K562 (cell line): ENCODE data around the gene TMC6. TPM values are rescaled to one million over a fixed set of nuclear protein-coding genes. Genes with fewer than 3 reads are reported as not detected.

Experiments used
- BRF2 ChIP-seq: IDR thresholded peaks from 3 replicates; pipeline ENCODE4 v1.6.1; 2011; ENCODE audit warnings: borderline replicate concordance, mild to moderate bottlenecking; ENCODE audit not compliant: insufficient read length, insufficient read depth
- DACH1 ChIP-seq: fragments of 450-650 bp; IDR thresholded peaks from 2 replicates; pipeline ENCODE4 v1.6.1; 2018; ENCODE audit not compliant: partially characterized antibody
- E2F6 ChIP-seq, 2 experiments: IDR thresholded peaks; 2 replicates each; pipeline ENCODE4 v1.6.1; 2011; ENCODE audit warnings: borderline replicate concordance in 1 of 2, control low read depth in 1 of 2, low read depth in 1 of 2, low read length in 1 of 2, mild to moderate bottlenecking in 1 of 2, mixed read lengths in 1 of 2, moderate library complexity in 1 of 2; ENCODE audit not compliant: insufficient read depth in 1 of 2, insufficient read length in 1 of 2, poor library complexity in 1 of 2, severe bottlenecking in 1 of 2; ENCODE audit errors: extremely low read depth in 1 of 2
- IRF2 ChIP-seq: sonication (generic); formaldehyde crosslinking; IDR thresholded peaks from 2 replicates; pipeline ENCODE4 v1.8.1; 2022; ENCODE audit warnings: mild to moderate bottlenecking, missing genetic modification reagents
- KAT2B ChIP-seq: IDR thresholded peaks from one replicate; pipeline ENCODE4 v1.6.1; 2012; ENCODE audit warnings: low read depth, mild to moderate bottlenecking, control low read depth, inconsistent platforms, low read length, moderate library complexity
- MAFG ChIP-seq: fragments of 450-650 bp; conservative IDR thresholded peaks from 2 replicates; pipeline ENCODE4 v1.6.1; 2016; ENCODE audit warnings: missing genetic modification characterization, missing compliant biosample characterization
- MAZ ChIP-seq, 2 experiments: fragments of 450-650 bp in 1 of 2; sonication (generic) in 1 of 2; formaldehyde crosslinking; IDR thresholded peaks in 1 of 2; conservative IDR thresholded peaks in 1 of 2; 2 replicates each; pipeline versions ENCODE4 v1.4.0 to v1.5.0; 2020; ENCODE audit warnings: mild to moderate bottlenecking in 1 of 2, missing genetic modification reagents in 1 of 2
- NR4A1 ChIP-seq, 2 experiments: fragments of 250-450 bp in 1 of 2; fragments of 450-650 bp in 1 of 2; sonication (Bioruptor Pico) in 1 of 2; IDR thresholded peaks; 2 replicates each; pipeline versions ENCODE4 v1.4.0 to v1.6.1; 2016 to 2020; ENCODE audit warnings: mild to moderate bottlenecking in 2 of 2, missing compliant biosample characterization in 1 of 2, missing genetic modification characterization in 1 of 2, moderate library complexity in 1 of 2
- RB1 ChIP-seq: fragments of 450-650 bp; IDR thresholded peaks from 2 replicates; pipeline ENCODE4 v1.6.1; 2017; ENCODE audit warnings: low read depth, mild to moderate bottlenecking
- SMARCA4 ChIP-seq: fragments of 450-650 bp; IDR thresholded peaks from 2 replicates; pipeline ENCODE4 v1.6.1; 2016
- TGIF2 ChIP-seq: sonication (generic); formaldehyde crosslinking; IDR thresholded peaks from 2 replicates; pipeline ENCODE4 v1.8.1; 2022; ENCODE audit warnings: mild to moderate bottlenecking, missing genetic modification reagents, moderate library complexity
- ZMIZ1 ChIP-seq, 2 experiments: fragments of 150-350 bp in 1 of 2; IDR thresholded peaks; 2 replicates each; pipeline ENCODE4 v1.6.1; 2012 to 2016; ENCODE audit warnings: low read depth in 2 of 2, low read length in 2 of 2, mild to moderate bottlenecking in 1 of 2, moderate library complexity in 1 of 2
- ZNF124 ChIP-seq: sonication (generic); formaldehyde crosslinking; IDR thresholded peaks from 2 replicates; pipeline ENCODE4 v1.8.1; 2022; ENCODE audit warnings: missing genetic modification reagents
- ZNF175 ChIP-seq: fragments of 200-800 bp; sonication (Bioruptor generic); IDR thresholded peaks from 2 replicates; pipeline ENCODE4 v1.6.1; 2016; ENCODE audit warnings: low read depth, mild to moderate bottlenecking, missing genetic modification characterization, missing compliant biosample characterization
- ZNF584 ChIP-seq: fragments of 200-800 bp; sonication (Bioruptor generic); IDR thresholded peaks from 2 replicates; pipeline ENCODE4 v1.6.1; 2016; ENCODE audit warnings: low read depth, mild to moderate bottlenecking, missing genetic modification characterization, missing compliant biosample characterization
- ZNF740 ChIP-seq, 3 experiments: fragments of 200-800 bp in 1 of 3; sonication (Bioruptor generic) in 1 of 3; sonication (generic) in 1 of 3; formaldehyde crosslinking in 1 of 3; IDR thresholded peaks; 2 replicates each; pipeline versions ENCODE4 v1.6.1 to v1.8.0; 2016 to 2022; ENCODE audit warnings: mild to moderate bottlenecking in 2 of 3, missing compliant biosample characterization in 2 of 3, missing genetic modification characterization in 2 of 3, missing genetic modification reagents in 1 of 3
- polyA plus RNA-seq, 8 experiments: library from polyadenylated mRNA; depleted of rRNA in 4 of 8; stranded (reverse) in 5 of 8; unstranded in 3 of 8; fragments of >200 nt; fragmentation: Nextera tagmentation in 2 of 8; fragmentation: Illumina TruSeq in 1 of 8; extraction: Ambion mirVana in 2 of 8; extraction: Trizol in 1 of 8; gene quantifications; 2 replicates each; pipeline versions ENCODE4 v1.2.1 to v1.2.3, GENCODE V29; 2011 to 2014; ENCODE audit warnings: inconsistent platforms in 1 of 8, missing spikeins in 1 of 8
- total RNA-seq, 7 experiments: library from RNA; depleted of rRNA in 6 of 7; stranded (reverse); fragments of >200 nt in 6 of 7; fragmentation: Illumina TruSeq in 2 of 7; extraction: Trizol in 2 of 7; gene quantifications; 2 replicates each; pipeline versions ENCODE4 v1.2.1 to v1.2.3, GENCODE V29; 2011 to 2021; ENCODE audit warnings: low replicate concordance in 1 of 7

TMC6 gene
- total and polyA plus RNA-seq, 9 of the 15 experiments (the other 6 are each of a cell fraction or from before 2014, with no cell fraction given) = 4.1 to 351 (median 66.9) TPM

GRCh38 chr17:78141437-78142118 lies 13.0 kb upstream of the TMC6 start (continued):
- TF ChIP-seq ZMIZ1 (IDR thresholded peaks at IDR 0.05; ENCODE audit: low read depth in 2 of 2, low read length in 2 of 2) = no peak
- TF ChIP-seq ZNF584 (CRISPR knock-in tag) = no peak
- no peak for TF ChIP-seq MAZ (CRISPR knock-in tag; conservative IDR thresholded peaks at IDR 0.05 in 1 of 2, IDR thresholded peaks at IDR 0.05 in 1 of 2)
- TF ChIP-seq NR4A1 (CRISPR knock-in tag; IDR thresholded peaks at IDR 0.05) = no peak
- no peak for TF ChIP-seq NR4A1 (tag; IDR thresholded peaks at IDR 0.05)
- 0 out of 2 replicates have a peak, but pooled peaks have one; percentile 26 for TF ChIP-seq SMARCA4
- TF ChIP-seq ZNF175 (CRISPR knock-in tag) = no peak
- no peak for TF ChIP-seq MAFG (tag)
- TF ChIP-seq TGIF2 (CRISPR knock-in tag) = no peak
- no peak for TF ChIP-seq IRF2 (CRISPR knock-in tag)
- TF ChIP-seq ZNF740 (CRISPR knock-in tag; IDR thresholded peaks at IDR 0.05) = no peak
- TF ChIP-seq ZNF740 (tag; IDR thresholded peaks at IDR 0.05) = no peak
- TF ChIP-seq E2F6 (IDR thresholded peaks at IDR 0.05; ENCODE audit: borderline replicate concordance in 1 of 2, extremely low read depth in 1 of 2, insufficient read depth in 1 of 2, insufficient read length in 1 of 2, low read depth in 1 of 2, low read length in 1 of 2, poor library complexity in 1 of 2, severe bottlenecking in 1 of 2) = peak in 1 of 2 experiments; percentile 39
- no peak for TF ChIP-seq KAT2B
- no peak for TF ChIP-seq BRF2
- TF ChIP-seq RB1 = no peak
- TF ChIP-seq ZNF124 (CRISPR knock-in tag) = no peak
- no peak for TF ChIP-seq DACH1
